GM12872 (cell line): Measurements from ENCODE around the gene TK2.
A peak's percentile ranks its signal among the peaks of the same experiment; 100 is the strongest.

ENCODE experiments used
- CTCF ChIP-seq: IDR thresholded peaks from 3 replicates; pipeline ENCODE4 v1.5.1; 2011; ENCODE audit warnings: low read depth, mild to moderate bottlenecking, low read length, moderate library complexity; ENCODE audit not compliant: insufficient read depth

Gene TK2

GRCh38 chr16:66483689-66484452 lies 66.1 kb downstream of the TK2 start:
- peak; percentile 97 for TF ChIP-seq CTCF

GRCh38 chr16:66481943-66482390 lies 68.0 kb downstream of the TK2 start:
- TF ChIP-seq CTCF = no peak

GRCh38 chr16:66481081-66481942 lies 68.6 kb downstream of the TK2 start:
- TF ChIP-seq CTCF = no peak

DNA sequence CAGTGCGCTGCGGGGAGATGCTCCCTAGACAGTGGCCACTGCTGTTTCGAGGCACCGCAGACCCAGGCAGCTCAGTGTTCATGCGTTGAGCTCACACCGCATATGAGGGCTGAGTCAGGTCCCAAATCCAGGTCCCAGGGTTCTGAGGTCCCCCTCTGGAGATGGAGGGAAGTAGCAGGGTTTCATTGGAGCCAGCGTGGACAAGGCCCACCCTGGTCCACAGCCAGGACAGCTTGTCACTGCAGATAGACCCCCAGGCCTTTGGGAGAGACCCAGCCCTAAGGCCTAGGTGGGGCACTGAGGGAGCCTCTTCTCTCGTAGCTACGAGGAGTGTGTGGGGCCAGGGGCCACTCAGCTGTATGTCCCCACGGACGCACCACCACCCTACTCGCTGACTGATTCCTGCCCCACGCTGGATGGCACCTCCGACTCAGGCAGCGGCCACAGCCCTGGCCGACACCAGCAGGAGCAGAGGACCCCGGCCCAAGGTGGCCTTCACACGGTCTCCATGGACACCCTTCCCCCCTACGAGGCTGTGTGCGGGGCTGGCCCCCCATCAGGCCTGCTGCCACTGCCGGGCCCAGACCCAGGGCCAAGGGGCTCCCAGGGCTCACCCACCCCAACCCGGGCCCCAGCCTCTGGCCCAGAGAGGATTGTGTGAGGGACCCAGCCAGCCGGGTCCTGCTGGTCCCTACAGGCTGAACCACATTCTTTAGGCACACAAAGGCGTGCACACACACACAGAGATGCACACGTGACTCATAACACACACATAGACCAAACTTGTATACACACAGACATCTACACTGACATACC lies 69.4 kb downstream of the TK2 start:
- TF ChIP-seq CTCF = no peak

DNA sequence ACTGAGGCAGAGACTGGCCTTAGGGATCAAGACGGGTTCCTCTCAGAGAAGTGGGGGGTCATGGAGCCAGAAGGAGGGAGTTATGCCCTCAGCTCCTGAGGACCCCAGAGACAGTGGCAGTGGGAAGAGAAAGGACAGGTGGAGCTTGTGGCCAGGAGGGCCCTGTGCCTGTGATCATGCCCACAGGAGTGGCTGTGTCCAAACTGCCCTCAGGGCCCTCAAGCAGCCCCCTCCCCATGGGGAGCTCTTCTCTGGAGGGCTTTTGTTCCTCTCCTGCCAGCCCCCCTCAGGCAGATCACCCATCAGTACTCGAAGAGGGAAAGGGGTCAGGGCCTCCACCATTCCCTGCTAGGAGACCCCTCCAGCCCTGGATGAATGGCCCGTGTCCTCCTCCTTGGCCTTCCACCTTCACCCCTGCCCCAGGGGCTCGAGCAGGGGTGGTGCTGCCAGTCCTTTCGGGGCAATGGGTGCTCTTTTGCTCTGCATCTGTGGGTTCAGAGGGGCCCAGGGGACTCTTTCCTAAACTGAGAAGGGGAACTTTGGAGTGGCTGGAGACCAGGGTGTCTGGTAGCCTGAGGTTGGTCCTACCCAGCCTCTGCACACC lies 70.2 kb downstream of the TK2 start:
- no peak for TF ChIP-seq CTCF

DNA sequence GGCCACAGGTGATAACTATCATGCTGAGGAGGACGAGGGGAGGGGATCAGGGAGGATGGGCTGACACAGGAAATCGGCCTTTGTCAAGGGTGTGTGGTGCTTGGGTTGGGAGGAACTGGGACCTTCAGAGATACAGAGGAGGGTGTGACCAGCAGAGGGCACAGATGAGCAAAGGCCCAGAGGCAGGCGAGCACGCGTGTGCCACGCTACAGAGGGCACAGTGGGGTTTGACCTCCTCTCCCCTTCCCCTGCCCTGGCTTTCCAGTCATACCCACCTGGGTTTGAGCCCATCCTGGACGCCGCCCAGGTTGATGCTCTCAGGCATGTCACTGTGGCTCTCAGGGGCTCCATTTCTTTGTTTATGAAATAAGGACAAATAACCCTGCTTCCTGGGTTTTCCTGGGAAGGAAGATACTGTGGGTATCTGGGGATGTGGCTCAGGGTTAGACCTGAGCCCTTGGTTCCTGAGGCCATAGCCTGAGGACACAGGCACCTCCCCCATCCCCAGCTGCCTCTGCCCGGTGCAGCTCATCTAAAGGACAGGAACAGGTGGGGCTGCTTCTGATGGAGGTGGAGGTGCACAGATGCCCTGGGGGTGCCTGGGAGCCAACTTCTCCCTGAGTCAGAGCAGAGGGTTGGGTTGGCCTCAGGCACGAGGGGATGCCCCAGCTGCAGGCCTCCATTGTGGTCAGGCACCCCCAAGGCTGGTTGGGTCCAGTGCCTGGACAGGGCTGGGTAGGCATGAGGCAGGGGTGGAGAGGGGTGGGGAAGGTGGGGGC lies 71.0 kb downstream of the TK2 start:
- TF ChIP-seq CTCF = peak; percentile 96
